AG08396 (cell line): Measurements from ENCODE around the gene LMTK3.

ENCODE experiments used
- DNase-seq: peaks from one replicate; pipeline ENCODE4 v3.0.0; 2012; ENCODE audit warnings: low spot score, mixed read lengths

The LMTK3 gene, protein sequence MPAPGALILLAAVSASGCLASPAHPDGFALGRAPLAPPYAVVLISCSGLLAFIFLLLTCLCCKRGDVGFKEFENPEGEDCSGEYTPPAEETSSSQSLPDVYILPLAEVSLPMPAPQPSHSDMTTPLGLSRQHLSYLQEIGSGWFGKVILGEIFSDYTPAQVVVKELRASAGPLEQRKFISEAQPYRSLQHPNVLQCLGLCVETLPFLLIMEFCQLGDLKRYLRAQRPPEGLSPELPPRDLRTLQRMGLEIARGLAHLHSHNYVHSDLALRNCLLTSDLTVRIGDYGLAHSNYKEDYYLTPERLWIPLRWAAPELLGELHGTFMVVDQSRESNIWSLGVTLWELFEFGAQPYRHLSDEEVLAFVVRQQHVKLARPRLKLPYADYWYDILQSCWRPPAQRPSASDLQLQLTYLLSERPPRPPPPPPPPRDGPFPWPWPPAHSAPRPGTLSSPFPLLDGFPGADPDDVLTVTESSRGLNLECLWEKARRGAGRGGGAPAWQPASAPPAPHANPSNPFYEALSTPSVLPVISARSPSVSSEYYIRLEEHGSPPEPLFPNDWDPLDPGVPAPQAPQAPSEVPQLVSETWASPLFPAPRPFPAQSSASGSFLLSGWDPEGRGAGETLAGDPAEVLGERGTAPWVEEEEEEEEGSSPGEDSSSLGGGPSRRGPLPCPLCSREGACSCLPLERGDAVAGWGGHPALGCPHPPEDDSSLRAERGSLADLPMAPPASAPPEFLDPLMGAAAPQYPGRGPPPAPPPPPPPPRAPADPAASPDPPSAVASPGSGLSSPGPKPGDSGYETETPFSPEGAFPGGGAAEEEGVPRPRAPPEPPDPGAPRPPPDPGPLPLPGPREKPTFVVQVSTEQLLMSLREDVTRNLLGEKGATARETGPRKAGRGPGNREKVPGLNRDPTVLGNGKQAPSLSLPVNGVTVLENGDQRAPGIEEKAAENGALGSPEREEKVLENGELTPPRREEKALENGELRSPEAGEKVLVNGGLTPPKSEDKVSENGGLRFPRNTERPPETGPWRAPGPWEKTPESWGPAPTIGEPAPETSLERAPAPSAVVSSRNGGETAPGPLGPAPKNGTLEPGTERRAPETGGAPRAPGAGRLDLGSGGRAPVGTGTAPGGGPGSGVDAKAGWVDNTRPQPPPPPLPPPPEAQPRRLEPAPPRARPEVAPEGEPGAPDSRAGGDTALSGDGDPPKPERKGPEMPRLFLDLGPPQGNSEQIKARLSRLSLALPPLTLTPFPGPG (N-terminal part only)

DNA sequence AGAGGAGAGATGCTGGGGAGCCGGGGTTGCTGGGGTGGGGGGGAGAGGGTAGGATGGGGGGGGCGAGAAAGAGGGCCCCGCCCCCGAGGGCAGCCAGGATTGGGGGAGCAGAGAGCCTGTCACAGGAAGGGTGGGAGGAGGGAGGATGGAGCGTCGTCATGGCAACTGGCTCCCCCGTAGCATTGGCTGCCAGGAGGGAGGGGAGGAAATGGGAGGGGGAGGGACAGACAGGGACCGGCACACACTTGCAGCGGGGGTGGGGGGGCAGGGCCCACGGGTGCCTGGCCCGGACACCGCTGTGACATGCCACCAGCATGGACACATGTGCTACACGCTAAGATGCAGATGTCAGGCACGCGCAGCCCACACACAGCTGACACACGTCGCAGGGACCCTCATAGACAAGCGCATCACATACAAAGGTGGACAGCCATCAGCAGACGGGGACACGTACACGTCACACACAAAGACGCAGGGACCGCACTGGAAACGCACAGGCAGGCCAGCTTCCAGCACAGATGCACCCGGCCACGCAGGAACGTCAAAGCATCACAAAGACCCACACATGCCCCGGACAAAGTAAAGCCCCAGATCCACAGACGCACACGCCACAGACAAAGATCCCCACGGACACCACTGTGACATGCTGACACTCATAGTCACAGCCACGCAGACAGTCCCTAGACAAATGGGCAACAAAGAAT, at the start of gene LMTK3:
Gene LMTK3, minus strand, starts transcription at position 36 of the 704 bp plus-strand sequence. CDS start 259 bp downstream, outside the sequence.
- peak; percentile 69 for DNase-seq

DNA sequence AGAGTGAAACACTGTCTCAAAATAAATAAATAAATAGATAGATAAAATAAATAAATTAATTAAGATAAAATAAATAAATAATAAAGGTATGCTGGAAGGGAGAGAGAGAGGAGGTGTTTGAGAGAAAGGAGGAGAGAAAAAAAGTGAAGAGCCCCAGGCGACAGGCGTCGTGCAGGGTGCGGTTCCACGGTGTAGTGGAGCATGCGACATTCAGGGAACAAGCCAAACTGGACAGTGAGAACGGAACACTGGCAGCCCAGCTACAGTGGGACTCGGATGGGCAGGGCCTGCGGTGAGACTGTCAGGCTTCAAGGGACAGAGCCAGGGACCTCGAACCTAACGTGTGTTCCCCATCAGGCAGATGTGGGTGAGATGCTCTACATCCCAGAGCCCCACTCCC, 49.8 kb upstream of the LMTK3 start:
- DNase-seq = no peak

DNA sequence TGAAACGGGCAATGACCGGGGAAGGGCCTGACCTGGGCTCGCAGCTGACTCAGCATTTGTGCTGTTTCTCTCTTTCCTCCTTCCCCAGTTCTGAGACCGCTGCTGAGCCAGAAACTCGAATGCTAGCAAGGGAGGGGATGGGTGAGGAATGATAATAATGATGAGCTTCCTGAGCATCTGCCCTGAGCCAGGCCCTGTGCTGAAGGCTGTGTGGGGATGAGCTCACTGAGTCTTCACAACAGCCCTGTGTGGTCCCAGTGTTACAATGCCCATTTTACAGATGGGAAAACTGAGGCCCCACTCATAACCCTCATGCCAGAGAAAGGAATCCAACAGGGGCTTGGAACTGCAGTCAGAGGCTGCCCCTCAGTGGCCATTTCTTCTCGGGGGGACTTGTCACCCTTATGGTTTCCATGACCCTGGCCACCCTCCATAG, 48.5 kb upstream of the LMTK3 start:
- no peak for DNase-seq

DNA sequence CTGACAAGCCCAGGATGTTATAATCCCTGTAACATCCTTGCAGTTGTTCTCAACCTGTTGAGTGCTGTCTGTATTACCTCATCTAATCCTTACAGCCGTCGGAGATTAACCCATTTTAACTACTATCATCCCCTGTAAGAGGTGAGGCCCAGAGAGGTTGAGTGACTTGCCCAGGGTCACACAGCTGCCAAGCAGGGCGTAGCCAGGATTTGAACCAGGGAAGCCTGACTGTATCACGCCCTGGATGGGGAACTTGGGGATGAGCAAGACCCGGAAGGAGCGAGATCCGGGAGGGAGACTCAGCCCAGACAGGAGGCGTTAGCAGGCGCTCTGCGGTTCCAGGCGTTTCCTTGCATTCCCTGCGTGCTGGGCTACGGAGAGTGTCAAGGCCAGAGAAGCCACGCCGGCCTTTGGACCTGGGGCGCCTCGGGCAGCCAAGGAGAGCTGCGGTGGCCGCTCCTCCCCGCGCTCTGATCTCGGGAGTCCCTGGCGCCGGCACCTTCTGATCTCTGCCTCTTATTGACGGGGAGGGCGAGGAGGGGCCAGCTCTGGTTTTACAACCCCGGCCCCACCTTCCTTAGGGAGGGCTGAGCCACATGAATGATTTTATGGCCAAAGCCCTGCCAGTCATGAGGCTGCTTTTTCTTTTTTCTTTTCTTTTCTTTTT, 46.5 kb upstream of the LMTK3 start:
- DNase-seq = peak; percentile 64

DNA sequence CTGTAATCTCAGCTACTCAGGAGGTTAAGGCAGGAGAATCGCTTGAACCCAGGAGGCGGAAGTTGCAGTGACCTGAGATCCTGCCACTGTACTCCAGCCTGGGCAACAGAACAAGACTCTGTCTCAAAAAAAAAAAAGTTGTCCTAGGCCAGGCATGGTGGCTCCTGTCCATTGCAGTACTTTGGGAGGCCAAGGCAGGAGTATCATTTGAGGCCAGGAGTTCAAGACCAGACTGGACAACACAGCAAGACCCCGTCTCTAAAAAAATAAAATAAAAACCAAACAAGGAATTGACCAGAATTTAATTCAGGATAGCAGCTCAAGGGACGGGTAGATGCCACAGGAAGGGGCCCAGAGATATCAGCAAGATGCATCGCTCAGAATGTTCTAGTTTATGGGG, 45.2 kb upstream of the LMTK3 start:
- no peak for DNase-seq

DNA sequence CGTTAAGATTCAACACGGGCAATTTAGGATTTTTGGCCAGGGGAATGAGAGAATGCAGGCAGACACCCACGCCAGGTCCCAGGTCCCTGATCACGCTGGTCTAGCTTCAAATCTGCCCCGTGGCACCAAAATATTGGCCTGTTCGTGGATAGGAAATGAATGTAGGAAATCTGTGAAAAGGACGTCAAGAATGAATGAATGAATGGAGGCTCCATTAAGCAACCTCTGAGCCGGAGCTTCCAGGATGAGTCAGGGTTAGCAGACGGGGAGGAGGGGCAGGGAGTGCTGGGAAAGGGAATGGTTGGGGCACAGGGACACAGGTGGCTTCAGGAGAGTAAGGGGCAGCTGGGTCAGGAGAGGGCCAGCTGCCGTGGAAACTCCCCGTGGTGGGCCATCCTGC, 44.5 kb upstream of the LMTK3 start:
- peak; percentile 76 for DNase-seq

DNA sequence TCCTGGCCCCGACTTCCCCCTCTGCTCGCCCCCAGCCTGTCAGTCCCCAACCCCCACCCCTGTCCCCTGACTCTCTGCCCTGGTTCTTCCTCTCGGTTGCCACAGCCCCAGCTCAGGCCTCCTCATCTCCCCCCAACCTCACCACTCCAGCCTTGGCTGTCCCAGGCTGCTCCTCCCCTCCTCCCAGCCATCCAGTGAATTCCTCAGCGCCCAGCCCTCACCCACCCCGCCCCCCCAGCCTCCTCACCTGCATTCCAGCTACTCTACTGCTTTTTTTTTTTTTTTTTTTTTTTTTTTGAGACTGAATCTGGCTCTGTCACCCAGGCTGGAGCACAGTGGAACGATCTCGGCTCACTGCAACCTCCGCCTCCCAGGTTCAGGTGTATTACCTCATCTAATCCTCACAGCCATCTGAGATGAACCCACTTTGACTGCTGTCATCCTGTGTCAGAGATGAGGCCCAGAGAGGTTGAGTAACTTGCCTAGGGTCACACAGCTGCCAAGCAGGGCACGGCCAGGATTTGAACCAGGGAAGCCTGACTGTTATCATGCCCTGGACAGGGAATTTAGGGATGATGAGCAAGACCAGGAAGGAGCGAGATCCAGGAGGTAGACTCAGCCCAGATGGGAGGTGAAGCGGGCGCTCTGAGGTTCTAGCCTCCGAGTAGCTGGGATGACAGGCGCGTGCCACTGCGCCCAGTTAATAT, 42.9 kb upstream of the LMTK3 start:
- DNase-seq = no peak

DNA sequence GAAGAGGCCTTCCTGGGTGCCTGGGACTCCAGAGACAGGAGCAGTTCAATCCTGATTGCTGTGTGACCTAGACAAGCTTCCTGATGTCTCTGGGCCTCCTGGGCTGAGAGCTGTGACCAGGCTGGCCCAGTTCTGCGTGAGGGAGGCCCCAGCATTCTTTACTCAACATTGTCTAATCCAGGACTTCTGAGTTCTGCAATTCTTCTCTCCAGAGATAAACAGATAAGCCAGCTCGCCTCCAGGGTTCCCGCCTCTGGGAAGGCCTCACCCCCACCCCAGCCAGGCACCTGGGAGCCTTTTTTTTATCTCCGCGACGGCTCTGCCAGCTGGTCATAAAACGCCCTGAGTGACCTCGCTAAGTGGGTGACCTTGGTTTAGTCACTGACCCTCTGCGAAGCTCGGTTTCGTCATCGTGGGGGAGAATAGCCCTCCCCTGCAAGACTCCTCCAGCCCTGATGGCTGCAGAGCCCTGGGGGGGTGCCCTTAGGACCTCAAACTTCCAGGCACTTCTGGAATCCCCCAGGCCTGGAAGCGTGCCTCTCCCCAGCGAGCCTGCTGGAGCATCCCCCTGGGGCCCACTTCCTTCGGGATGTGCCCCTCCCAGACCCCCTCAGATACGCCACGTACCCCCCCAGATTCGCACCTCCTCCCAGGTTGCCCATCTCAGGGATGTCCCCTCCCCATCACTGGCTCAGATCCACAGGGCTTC, 42.2 kb upstream of the LMTK3 start:
- DNase-seq = peak; percentile 67

DNA sequence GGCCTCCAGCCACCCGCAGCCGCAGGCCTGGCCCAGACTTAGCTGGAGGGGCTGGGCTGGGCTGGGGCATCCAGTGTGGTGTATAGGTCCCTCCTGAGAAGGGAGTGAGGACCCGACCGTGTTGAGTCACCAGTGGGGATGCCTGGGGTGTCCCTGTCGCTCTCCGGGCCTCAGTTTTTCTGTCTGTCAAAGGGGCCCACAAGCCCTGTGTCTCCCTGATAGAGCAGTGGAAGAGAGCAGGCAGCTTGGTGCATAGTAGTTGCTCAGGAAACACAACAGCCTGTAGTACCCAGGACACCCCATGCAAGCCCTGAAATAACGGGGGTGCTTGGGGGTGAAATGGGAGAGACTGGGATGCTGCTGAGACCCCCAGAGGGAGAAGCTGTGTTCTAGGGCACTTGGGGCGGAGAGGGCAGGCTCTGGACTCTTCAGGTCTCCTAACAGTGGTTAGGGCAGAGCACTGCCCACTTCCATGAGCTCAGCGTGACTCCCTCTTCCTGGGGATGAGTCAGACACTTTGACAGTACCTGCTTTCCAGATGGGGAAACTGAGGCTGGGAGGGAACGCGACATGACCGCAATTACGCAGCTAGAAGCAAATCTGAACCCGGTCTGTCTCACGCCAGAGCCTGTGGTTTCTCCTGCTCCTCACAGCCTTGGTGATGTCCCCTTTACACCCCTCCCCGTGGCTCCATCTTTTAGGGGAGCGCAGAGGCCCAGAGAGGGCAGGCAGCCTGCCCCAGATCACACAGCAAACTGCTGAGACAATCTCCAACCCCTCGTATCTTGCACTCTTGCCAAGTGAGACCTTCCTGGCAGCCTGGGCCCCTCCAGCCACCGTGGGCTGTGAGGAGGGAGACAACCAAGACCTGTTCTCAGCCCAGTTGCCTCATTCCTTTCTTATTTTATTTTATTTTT, 41.0 kb upstream of the LMTK3 start:
- DNase-seq = no peak

DNA sequence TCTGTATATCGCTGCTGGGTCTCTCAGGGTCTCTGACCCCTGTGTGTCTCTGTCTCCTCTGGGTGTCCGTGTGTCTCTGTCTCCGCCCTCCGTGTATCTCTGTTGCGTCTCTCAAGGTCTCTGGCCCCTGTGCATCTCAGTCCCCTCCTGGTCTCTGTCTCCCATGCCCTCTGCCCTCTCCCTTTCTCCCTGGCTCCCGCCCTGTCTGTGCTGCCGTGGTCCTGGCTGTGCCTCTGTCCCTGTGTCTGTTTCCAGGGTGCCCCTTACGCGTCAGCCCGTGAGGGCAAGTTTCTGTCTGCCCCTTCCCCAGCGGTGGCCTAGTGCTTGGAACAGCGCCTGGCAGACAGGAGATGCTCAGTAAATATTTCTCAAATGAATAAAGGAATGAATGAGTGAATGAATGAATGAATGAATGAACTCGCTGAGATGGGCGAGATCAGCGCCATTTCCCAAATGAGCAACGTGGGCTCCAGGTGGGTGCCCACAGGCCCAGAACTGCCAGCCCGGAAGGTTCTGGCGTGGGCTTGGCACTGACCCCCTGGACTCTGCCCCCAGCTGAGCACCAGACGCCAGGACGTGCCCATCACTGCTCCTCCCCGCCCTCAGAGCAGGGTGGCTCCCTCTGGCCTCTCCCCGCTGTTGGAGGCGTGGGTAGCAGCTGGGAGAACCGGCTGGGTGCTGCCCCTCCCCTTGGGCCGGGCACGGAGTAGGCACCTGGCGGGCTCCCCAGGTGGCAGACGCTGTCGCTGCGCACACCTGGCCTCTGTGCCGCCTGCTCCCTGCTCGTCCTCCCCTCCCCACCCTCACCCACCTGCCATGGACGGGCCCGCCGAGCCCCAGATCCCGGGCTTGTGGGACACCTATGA, 40.0 kb upstream of the LMTK3 start, which contains the start of gene SULT2B1:
Gene SULT2B1, plus strand, starts transcription at position 736 of the 866 bp plus-strand sequence. Its CDS starts 81 bp downstream, at position 817.
- DNase-seq = no peak

DNA sequence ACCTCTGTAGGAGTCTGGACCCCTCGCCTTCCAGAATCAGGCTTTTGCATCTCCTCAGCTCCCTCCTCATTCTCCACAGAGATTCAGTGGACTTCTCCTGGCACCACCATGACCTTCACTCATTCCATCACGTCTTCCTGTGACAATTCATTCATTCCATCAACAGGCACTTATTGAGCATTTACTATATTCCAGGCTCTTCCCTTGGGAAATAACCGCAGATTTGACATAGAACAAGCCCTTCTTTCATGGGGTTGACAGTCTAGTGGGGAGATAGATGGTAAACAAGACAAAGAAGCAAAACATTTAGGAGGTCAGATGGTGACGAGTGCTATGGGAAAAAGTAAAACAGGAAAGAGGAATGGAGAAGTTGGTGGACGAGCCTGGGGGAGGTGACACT, 37.7 kb upstream of the LMTK3 start:
- DNase-seq = no peak

DNA sequence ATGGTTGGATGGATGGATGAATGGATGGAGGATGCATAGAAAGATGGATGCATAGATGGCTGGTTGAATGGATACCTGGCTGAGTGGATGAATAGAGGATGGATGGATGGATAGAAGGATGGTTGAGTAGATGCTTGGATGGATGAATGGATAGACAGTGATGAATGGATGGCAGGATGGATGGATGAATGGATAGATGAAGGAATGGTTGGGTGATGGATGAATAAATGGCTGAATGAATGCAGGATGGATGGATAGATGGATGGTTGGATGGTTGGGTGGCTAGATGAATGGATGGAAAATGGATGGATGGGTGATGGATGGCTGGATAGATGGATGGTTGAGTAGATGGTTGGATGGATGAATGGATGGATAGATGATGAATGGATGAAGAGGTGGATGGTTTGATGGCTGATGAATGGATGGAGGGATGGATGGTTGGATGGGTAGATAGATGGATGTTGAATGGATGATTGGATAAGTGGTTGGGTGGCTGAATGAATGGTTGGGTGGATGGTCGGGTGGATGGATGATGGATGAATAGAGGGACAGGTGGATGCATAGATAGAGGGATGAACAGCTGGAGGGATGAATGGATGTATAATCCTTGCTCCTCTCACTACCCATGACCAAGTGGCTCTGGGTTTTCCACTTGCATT, 36.7 kb upstream of the LMTK3 start:
- DNase-seq = no peak

DNA sequence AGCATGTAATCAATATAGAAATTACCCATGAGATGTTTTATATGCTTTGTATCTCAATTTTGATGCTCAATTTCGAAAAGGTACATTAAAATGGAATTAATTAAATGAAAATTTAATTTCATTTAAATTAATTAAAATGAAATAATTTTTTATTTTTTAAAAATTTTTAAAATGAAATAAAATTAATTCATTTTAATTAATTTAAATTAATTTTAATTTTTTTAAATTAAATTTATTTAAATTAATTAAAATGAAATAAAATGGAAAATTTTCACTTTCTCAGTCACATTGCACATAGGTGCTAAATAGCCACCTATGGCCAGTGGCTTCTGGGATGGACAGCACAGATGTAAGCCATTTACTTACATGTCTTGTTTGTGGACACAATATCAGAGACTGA, 36.1 kb upstream of the LMTK3 start:
- no peak for DNase-seq

DNA sequence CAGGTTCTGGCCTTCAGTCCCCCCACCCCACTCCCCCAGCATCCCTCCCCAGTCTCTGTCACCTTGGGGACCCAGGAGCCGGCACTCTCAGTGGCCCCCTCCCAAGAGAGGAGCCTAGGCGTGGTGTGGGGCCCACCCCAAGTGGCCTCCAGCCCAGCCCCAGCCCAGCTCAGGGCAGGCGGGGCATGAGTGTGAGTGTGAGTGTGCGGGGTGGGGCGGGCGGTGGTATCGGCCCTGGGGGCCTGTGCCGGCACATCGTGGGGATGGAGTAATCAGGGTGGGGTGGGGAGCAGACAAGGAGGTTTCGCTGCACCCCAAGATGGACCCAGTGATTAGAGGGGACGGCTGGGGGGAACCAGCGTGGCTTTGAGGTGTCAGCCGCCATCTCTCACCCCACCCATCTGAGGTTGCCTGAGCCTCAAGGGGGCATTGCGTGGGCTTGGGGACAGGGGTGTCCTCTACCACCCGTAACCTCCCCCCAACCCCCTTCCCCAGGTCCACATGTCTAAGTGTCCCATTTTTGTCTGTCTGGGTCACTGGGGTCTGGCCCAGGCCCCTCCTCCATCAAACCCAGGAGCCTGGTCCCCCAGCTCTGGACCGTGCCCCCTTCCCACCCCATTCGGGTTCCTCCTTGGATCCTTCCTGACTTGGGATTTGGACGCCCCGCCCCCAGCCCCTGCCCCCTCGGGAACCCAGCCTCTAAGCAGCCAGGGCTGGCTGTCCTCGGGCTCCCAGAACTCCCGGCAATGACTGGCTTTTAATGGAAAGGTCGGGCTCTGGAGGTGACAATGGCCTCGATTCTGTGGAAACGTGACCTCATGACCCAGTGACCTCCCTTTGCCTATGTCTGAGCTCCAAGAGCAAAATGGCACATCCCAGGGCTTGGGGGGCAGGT, 33.5 kb upstream of the LMTK3 start:
- DNase-seq = no peak

DNA sequence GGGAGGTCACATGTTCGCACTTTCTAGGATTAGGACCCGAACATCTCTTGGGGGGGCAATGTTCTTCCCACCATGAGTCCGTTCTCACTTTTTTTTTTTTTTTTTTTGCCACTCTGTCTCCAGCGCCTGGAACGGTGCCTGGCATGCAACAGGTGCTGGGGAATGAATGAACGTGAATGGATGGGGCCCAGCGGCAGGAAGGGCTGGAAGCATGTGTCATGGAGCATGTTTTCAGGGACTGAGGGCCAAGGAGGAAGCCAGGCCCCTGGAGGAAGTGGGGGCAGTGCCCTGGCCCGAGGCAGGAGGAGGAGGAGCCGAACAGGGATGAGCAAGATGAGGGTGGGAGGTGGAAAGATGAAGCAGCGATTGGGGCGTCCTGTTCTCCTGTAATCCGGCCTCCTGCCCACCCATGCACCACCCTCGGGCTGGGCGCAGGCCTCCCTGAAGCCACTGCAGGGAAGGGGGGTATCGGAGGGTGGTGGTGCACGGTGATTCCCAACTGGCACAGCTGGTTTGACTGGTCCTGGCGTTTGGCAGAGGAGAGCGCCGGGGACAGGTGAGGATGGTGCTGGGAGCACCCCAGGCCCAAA, 31.6 kb upstream of the LMTK3 start:
- peak; percentile 47 for DNase-seq

DNA sequence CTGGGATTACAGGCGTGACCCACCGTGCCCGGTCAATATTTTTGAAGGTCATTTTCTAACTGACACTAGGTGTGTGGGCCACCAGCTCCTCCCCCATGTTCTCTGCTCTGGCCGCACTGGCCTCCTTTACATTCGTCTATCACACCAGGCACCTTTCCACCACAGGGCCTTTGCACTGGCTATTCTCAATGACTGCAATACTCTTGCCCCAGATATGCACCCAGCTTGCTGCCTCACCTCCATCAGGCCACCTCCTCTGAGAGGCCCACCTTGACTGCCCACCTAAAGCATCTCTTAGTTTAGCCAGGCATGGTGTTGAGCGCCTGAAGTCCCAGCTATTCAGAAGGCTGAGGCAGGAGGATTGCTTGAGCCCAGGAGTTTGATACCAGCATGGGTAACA, 30.2 kb upstream of the LMTK3 start:
- DNase-seq = no peak
